PFSK-1 (cell line): ENCODE results near the gene GMDS.

Experiments used
- FOXP2 ChIP-seq: optimal IDR thresholded peaks from 2 replicates; pipeline ENCODE3; 2011; ENCODE audit warnings: borderline replicate concordance, control low read depth, inconsistent platforms; ENCODE audit not compliant: insufficient read depth; ENCODE audit errors: extremely low read length, extremely low read depth
- SIN3A ChIP-seq: IDR thresholded peaks from 2 replicates; pipeline ENCODE4 v1.6.1; 2012; ENCODE audit warnings: mild to moderate bottlenecking, low read length, moderate library complexity, borderline replicate concordance; ENCODE audit not compliant: insufficient read depth
- TAF1 ChIP-seq: IDR thresholded peaks from 2 replicates; pipeline ENCODE4 v1.6.1; 2012; ENCODE audit warnings: low read length, control low read depth, borderline replicate concordance; ENCODE audit not compliant: insufficient read depth

DNA sequence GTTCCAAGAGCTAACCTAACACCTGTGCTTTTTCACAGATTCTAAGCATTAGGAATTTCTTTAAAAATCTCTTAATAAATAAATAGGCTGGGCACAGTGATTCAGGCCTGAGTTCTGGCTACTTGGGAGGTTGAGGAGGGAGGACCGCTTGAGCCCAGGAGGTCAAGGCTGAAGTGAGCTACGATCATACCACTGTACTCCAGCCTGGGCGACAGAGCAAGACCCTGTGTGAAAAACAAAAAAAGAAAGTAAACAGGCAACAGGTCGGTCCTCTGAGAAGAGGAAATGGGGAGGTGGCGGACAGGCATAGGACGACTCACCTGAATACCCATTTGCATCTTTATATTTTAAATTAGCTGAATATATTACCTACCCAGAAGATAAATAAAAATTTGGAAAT is 26.5 kb downstream of the GMDS start:
- TF ChIP-seq SIN3A (no peak), TAF1 (no peak), FOXP2 (no peak)
